GM18502 (cell line): ENCODE data around the gene SLC22A15.
"Not testable (repeated sequence)": the region's sequence is repeated elsewhere in the genome, so short reads cannot be mapped to it uniquely, and the experiment has no call there.

Experiments used
- ATAC-seq: cut with Tn5 transposase; IDR thresholded peaks from one replicate; pipeline ENCODE4 v1.9.1; 2021; ENCODE audit warnings: mild to moderate bottlenecking; ENCODE audit not compliant: unreplicated experiment, poor library complexity

SLC22A15 gene

DNA sequence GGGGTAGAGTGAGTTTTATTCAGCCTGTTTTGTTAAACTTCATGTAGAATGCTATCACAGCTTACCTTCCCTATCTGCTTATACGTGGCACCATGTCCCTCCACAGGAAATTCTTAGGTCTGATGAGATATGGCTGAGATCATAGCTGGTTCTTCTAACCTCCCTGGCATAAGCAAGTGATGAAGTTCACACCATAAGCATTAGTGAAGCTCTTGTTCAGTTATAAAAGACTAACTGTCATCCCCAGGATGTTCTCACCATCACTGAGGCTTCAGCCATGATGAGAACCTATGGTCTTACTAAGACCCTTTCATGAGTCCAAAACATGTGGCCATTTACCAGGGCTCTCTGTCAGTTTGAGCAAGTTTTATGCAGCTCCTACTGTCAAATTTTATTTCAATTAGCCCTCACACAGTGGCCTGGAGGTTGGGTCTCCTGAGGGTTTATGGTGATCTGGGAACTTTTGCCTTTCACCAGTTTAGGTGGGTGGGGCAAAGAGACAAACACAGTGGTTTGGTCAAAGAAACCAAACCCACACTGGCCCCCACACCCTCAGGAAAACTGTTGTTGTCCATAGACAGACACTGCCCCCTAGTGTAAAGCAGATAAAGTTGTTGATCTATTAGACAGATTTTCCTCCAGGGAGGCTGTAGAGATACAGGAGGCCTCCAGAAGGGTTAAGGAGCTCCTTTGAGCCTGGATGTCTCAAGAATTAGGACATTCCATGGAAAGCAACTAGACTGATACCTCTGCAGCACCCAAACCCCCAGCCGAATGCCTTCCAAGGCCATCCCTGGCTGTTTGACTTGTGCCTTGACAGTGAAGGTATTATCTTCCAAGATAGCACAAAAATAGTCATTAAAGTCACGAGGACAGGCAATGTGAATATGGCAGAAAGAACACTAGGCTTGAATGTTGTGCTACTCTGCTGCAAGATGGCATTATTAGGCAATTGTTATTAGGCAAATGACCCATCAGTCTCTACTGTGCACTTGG, 5.0 kb downstream of the SLC22A15 start:
- ATAC-seq = peak; percentile 60

DNA sequence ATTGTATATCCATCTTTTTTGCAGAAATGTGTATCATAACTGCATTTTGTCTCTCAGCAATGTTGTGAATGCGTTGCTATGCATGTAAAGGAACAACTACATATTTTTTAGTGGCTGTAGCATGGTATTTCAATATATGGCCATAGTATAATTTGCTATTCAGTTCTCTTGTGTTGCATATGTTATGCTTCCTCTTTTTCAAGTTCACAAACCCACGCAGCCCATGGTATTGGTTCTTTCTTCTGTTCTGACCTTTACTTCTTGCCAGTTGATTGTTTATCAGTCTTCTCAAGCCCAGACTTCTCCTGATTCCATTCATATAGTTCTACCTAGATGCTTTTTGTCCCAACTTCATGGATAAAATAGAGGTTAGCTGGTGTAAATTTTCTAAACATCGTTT, 6.1 kb downstream of the SLC22A15 start:
- ATAC-seq = no peak

DNA sequence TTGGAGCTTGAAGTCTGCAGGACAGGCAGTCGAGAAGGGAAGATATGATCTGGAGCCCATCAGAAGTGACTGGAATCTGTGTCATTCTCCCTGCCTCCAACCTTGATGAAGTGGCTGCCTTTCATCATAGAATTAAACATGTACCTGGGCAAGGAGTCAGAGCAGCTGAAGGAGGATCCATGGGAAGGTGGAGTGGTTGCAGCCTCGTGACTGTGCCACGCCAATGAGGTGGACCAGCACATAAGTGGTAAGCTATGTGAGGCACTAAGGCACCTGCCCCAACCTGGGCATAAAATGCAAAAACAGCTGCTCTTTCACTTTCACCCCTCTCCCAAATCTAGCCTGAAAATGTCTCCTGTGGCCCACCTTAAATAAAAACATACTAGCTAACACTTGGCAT, 7.3 kb downstream of the SLC22A15 start:
- no peak for ATAC-seq

DNA sequence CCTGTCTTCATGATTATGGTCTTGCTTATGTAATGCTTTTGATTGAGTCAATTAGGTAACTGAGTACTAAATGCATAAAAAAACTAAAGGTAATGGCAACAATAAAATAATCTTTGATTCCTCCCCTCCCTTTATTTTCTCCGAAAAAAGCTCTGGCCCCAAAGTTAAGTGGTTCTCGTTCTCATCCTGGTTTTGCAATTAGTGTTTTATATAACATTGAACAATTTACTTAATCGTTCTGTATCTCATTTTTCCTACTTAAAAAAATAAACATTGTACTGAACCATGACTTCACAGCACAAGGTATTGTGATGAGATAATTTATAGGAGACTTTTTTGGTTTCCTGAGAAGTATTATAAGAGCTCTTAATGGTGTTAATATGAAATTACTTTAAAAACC, 11.3 kb downstream of the SLC22A15 start:
- ATAC-seq = no peak

DNA sequence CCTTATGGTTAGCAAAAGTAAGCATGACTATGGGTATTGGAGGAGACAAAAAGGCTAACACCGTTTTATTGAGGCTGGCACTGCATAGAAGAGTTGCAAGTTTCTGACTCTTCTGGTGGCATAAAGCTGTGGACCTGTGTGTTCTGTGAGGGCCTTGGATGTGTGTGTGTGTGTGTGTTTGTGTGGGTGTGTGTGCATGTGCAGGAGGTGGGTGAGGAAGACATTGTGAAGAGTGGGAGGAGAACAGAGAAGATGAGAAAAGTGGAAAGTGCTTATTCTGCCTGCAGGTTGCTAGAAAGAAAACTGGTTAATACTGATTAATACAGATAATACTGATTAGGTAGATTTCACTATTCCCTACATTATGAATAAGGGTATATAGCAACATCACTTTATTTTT, 12.6 kb downstream of the SLC22A15 start:
- ATAC-seq = no peak

DNA sequence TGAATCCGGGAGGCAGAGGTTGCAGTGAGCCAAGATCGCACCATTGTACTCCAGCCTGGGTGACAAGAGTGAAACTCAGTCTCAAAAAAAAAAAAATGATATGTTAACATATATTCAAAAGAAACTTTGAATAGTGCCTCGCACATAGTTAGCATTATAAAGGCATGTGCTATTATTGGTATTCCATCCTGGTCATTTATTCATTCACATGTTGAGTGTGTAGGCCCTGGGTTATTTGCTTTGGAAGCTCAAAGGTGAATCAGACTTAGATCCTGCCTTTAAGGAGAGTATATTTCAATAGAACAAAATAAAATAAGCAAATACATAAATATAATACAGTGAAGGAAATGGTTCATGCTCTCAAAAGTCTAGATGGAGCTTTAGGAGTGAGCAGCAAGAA, 13.4 kb downstream of the SLC22A15 start:
- no peak for ATAC-seq

DNA sequence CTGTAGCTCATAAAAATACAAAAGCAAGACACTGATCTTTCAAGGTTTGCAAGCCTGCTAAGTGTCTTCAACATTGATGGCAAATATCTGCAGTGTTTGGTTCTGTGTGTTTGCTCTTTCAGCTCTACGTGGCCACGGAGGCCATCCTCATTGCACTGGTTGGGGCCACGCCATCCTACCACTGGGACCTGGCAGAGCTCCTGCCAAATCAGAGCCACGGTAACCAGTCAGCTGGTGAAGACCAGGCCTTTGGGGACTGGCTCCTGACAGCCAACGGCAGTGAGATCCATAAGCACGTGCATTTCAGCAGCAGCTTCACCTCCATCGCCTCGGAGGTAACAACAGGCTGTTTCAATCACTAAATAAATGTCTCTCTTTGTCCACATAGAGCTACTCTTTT, 15.6 kb downstream of the SLC22A15 start:
- no peak for ATAC-seq

DNA sequence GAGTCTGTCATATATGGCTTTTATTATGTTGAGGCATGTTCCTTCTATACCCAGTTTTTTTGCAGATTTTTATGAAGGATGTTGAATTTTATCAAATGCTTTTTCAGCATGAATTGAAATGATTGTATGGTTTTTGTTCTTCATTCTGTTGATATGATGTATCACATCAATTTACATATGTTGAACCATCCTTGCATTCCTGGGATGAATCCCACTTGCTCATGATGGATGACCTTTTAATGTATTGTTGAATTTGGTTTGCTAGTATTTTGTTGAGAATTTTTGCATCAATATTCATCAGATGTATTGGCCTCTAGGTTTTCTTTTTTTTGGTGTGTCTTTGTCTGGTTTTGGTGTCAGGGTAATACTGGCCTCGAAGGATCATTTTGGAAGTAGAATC, 21.6 kb downstream of the SLC22A15 start:
- ATAC-seq = not testable (repeated sequence)

DNA sequence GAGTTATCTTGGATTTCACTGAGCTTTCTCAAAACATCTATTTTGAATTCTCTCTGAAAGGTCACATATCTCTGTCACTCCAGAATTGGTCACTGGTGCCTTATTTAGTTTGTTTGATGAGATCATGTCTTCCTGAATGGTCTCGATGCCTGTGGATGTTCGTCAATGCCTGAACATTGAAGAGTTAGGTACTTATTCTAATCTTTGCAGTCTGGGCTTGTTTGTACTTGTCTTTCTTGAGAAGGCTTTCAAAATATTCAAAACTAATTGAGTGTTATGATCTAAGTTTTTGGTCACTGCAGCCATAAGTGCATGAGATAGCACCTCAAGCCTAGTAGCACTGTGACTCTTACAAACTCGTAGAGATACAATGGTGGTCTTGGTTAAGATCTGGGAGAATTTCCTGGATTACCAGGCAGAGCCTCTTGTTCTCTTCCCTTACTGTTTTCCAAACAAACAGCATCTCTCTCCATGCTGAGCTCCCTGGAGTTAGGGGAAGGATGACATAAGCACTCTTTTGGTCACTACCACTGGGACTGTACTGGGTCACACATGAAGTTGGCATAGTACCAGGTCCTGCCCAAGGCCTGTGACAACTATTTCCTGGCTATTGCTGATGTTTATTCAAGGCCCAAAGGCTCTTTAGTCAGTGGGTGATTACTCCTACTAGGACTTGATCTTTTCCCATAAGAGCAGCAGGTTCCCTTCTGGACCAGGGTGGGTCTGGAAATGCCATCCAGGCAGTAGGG, 25.6 kb downstream of the SLC22A15 start:
- ATAC-seq = no peak

DNA sequence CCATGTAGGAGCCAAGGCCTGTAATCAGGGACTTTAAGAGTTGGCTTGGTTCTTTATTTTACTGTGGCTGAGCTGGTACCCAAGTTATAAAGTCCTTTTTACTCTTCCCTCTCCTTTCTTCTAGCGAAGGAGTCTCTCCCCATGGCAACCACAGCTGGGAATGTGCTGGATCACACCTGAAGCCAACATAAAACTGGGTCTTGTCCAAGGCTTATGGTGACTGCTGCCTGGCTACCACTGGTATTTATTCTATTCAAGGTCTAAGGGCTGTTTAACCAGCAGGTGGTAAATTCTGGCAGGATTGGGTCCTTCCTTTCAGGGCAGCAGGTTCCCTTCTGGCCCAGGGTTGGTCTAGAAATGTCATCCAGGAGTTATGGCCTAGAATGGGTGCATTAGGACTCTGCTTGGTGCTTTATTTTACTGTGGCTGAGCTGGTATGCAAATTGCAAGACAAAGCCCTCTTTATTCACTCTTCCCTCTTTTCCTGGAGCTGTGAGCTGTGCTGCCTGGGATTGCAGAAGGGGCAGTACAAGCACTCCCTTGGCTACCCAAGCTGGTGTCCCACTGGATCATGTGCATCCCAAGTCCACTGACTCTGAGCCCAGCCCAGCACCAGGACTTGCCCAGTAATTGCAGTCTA, 26.6 kb downstream of the SLC22A15 start:
- no peak for ATAC-seq

DNA sequence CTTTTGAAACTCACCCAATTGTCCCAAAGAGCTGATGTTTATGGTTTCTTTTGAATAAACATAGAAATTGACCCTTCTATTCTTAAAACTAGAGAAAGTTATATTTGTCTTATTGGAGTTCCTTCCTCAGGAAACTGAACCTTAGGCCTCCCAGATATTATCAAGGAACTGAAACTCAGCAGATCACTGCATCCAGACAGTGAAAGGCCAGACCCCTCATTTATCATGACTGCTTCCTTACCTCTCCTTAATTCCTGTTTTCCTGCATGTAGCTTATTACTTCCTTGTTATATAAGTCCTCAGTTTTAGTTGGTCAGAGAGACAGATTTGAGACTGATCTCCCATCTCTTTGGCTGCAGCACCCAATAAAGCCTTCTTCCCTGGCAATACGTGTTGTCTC, 27.5 kb downstream of the SLC22A15 start:
- ATAC-seq = no peak

DNA sequence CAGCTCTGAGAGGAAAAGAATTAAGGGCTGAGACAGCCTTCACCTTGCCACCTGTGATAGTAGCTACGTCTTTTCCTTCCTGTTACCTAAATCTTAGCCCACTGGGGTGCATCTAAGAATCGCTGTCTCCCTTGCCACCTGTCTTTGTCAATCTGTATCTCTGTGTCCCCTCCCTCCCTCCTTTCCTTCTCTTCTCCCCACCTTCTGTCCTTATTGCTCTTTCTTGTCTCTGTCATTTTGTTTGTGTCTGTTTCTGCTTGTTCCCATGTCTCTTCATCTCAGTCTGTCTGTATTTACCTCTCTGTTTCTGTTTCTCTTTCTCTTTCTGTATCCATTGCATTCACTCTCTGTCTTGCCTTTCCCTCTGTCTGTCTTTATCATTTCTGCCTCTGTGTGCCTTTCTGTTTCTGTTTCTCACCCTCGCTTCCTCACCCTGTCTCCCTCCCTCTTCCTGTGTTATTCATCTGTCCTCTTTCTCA, 30.2 kb downstream of the SLC22A15 start:
- ATAC-seq = peak; percentile 98

DNA sequence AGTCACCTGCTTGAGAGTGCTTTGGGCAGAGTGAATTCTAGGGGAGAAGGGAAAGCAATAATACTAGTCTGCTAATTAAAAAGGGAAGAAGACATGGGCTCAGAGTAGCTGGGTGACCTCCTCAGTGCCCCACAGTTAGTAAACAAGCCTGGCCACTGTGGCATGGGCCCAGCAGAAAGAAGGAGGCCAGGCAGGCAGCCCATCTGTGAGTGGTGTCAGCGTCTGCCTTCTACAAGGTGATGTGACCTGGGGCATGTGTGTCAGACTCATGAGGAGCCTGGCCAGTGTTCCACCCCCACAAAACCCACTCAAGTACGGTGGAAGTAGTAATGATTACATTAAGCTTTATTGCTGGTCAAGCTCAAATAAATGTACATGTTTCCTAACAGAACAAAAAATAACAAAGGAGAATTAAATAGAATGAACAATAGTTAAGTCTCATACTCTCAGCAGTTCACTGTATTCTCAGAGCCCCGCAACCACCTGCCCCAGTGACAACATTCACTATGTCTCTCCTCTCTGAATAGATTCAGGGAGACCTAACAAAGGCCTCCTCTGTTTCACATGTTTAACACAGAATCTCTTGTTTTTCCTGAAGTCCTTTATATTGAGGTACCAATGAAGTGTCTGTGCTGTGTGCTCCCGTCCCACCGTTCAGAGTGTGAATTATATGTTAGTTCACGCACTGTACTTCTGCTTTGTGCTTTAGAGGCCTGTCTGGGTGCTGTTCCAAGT, 32.5 kb downstream of the SLC22A15 start:
- ATAC-seq = no peak

DNA sequence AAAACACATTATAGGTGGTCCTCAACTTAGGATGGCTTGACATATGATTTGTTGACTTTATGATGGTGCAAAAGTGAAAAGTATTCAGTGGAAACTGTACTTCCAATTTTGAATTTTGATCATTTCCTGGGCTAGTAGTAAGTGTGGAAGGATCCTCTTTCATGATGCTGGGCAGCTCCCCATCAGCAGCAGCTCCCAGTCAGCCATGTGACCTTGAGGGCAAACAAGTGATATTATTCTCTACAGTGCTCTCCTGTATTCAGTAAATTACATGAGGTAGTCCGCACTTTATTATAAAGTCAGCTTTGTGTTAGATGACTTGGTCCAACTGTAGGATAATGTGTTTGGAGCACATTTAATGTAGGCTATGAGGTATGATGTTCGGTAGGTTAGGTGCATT, 36.4 kb downstream of the SLC22A15 start:
- ATAC-seq = no peak

DNA sequence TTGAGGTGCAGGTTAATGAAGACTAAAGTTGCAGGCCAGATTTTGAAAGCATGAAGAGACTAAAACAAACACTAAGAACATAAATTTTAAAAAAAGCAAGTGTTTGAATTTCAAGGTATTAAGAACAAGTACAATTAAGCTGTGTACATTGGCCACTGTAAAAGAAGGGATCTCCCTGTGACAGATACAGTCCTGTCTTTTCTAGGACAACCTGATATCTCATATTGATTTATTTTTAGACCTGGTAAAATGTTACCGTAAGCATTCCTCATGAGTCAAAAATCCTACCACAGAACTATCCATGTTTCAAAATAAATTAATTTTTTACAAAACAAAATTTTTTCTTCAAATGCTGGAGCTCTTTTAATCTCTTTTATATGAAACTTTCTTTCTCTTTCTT, 39.4 kb downstream of the SLC22A15 start:
- ATAC-seq = no peak

DNA sequence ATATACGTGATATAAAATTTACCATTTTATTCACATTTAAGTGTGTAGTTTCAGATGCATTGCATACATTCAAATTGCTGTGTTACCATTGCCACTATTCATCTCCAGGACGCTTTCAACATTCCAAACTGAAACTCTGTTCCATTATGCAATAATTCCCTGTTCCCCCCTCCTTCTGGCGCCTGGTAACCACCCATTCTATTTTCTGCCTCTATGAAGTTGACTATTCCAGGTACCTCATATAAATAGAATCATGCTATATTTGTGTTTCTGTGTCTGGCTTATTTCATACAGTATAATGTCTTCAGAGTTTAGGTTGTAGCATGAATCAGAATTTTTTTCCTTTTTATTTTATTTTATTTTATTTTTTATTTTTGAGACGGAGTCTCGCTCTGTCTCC, 41.7 kb downstream of the SLC22A15 start:
- ATAC-seq = no peak

DNA sequence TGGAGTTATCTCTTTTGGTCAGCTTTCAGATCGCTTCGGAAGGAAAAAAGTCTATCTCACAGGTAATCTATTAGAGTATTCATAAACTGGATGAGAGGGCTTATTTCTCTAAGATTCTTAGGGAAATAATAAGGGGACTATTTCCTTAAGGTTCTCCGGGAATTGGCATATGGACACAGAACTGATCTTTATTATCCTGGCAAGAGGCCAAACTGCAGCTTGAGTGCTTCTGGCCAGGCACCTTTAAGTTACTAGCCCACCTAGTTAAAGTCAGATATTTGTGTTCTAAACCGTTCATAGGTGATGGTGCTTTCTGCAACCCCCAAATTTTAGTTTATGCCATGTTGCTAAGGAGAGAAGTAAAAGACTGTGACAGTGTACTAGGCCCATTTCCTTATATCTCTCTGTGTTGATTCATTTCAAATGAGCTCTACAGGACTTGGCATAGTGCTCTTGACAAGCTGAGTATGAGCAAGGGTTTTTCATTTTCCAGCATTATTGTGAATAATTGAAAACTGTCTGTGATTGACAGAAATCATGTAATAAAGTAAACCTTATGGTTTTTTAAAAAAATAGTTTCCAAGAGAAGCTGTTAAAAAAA, 43.4 kb downstream of the SLC22A15 start:
- ATAC-seq = no peak

DNA sequence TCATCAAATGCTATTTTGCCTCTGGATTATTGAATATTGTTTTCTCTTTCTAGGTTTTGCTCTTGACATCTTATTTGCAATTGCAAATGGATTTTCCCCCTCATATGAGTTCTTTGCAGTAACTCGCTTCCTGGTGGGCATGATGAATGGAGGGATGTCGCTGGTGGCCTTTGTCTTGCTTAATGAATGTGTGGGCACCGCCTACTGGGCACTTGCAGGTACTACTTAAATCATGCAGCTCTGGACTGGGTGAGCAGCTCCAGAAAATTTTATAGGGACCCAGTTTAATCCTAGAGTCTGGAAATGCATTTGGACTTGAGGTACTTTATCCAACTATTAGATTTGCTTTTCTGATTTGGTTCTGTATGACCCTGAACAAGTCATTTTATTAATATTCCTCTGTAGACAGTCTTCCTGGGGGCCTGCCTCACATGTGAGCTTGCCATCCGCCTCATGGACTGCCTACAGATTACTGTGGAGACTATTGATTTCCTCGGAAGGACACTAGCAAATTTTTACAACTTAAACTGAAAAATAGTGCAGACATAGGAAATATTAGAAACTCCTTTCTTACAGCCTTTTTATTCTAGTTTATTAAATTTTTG, 44.5 kb downstream of the SLC22A15 start:
- ATAC-seq = peak; percentile 95

DNA sequence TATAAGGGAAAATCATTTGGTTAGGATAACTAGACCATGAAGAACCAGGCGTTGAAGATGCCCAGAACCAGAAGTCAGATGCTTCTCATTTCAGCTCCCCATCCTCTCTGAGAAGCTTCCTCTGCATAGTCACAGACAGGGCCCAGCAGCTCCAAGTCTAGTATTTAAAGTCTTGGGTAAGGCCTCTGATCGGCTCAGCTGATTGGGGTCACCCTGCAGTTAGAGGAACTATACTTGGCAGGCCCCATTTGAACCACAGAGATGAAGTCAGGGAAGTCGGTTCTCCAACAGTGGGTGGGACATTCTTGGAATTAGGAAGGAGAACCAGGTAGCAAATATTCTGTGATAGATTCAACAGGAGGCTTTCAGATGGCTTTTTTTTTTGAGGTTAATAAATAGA, 48.3 kb downstream of the SLC22A15 start:
- ATAC-seq = no peak
